Astrocyte (in vitro differentiated cells and primary cell): ENCODE results near the gene ABHD16B. TPM values are rescaled to one million over a fixed set of nuclear protein-coding genes. Genes with fewer than 3 reads are reported as not detected.

Experiments
- DNase-seq: peaks from one replicate; pipeline ENCODE4 v3.0.0-alpha.2; 2010; ENCODE audit warnings: low read depth
- FAIRE-seq: peaks from 2 replicates; lab custom pipeline; 2011; peaks lifted over from hg19 to GRCh38; lab: Jason Lieb, UNC
- H2AFZ ChIP-seq: 2 replicates; pipeline ENCODE4 v1.6.0; 2012; ENCODE audit warnings: low read depth, low read length, inconsistent platforms
- H3K27ac ChIP-seq: 2 replicates; pipeline ENCODE4 v1.5.1; 2011; ENCODE audit warnings: low read depth, low read length, inconsistent platforms
- H3K27me3 ChIP-seq: 2 replicates; pipeline ENCODE4 v1.6.0; 2011; ENCODE audit warnings: low read length, inconsistent platforms; ENCODE audit not compliant: insufficient read depth
- H3K36me3 ChIP-seq: 2 replicates; pipeline ENCODE4 v1.5.1; 2011; ENCODE audit warnings: low read length, inconsistent platforms; ENCODE audit not compliant: insufficient read depth
- H3K4me1 ChIP-seq: 2 replicates; pipeline ENCODE4 v1.5.1; 2011; ENCODE audit warnings: low read length, inconsistent platforms; ENCODE audit not compliant: insufficient read depth
- H3K4me2 ChIP-seq: 2 replicates; pipeline ENCODE4 v1.6.0; 2012; ENCODE audit warnings: low read length, inconsistent platforms
- H3K4me3 ChIP-seq: 2 replicates; pipeline ENCODE4 v1.5.1; 2011; ENCODE audit warnings: low read depth, mild to moderate bottlenecking, low read length, inconsistent platforms; ENCODE audit not compliant: insufficient read depth
- H3K79me2 ChIP-seq: 2 replicates; pipeline ENCODE4 v1.6.0; 2012; ENCODE audit warnings: mild to moderate bottlenecking, low read length, inconsistent platforms; ENCODE audit not compliant: insufficient read depth
- H3K9ac ChIP-seq: 2 replicates; pipeline ENCODE4 v1.6.0; 2012; ENCODE audit warnings: mild to moderate bottlenecking, low read length, inconsistent platforms
- H3K9me3 ChIP-seq: 2 replicates; pipeline ENCODE4 v1.5.1; 2012; ENCODE audit warnings: low read depth, mild to moderate bottlenecking, low read length, inconsistent platforms; ENCODE audit not compliant: insufficient read depth
- H4K20me1 ChIP-seq: 2 replicates; pipeline ENCODE4 v1.6.0; 2012; ENCODE audit warnings: low read length, inconsistent platforms; ENCODE audit not compliant: insufficient read depth
- H3K27ac Mint-ChIP-seq: one replicate; pipeline ENCODE4 v1.8.0; 2021; ENCODE audit warnings: mild to moderate bottlenecking, mixed read lengths; ENCODE audit not compliant: unreplicated experiment
- H3K27me3 Mint-ChIP-seq: one replicate; pipeline ENCODE4 v1.8.0; 2021; ENCODE audit warnings: low read depth, mixed read lengths; ENCODE audit not compliant: unreplicated experiment
- H3K36me3 Mint-ChIP-seq: one replicate; pipeline ENCODE4 v1.8.0; 2021; ENCODE audit warnings: low read depth, mixed read lengths; ENCODE audit not compliant: unreplicated experiment
- H3K4me1 Mint-ChIP-seq: one replicate; pipeline ENCODE4 v1.8.0; 2021; ENCODE audit warnings: low read depth, mixed read lengths; ENCODE audit not compliant: unreplicated experiment
- H3K4me3 Mint-ChIP-seq: one replicate; pipeline ENCODE4 v1.8.0; 2021; ENCODE audit warnings: mild to moderate bottlenecking, moderate library complexity, mixed read lengths; ENCODE audit not compliant: unreplicated experiment
- H3K9me3 Mint-ChIP-seq: one replicate; pipeline ENCODE4 v1.8.0; 2021; ENCODE audit warnings: mild to moderate bottlenecking, mixed read lengths; ENCODE audit not compliant: unreplicated experiment
- EZH2 ChIP-seq: IDR thresholded peaks from 2 replicates; pipeline ENCODE4 v1.6.1; 2012; ENCODE audit warnings: mild to moderate bottlenecking, low read length, inconsistent platforms; ENCODE audit not compliant: insufficient read depth
- total RNA-seq: library from RNA; stranded (reverse); gene quantifications from 2 replicates; pipeline ENCODE4 v1.2.1, GENCODE V29; 2021
- TF ChIP-seq, protein P1 (sequence below): IDR thresholded peaks from 2 replicates; pipeline ENCODE4 v1.5.1; 2011; ENCODE audit warnings: low read depth, mild to moderate bottlenecking, inconsistent platforms, low read length, moderate library complexity; ENCODE audit not compliant: insufficient read depth

The ABHD16B gene
- total RNA-seq, 1 donor from 2014 or later, result not detected

DNA sequence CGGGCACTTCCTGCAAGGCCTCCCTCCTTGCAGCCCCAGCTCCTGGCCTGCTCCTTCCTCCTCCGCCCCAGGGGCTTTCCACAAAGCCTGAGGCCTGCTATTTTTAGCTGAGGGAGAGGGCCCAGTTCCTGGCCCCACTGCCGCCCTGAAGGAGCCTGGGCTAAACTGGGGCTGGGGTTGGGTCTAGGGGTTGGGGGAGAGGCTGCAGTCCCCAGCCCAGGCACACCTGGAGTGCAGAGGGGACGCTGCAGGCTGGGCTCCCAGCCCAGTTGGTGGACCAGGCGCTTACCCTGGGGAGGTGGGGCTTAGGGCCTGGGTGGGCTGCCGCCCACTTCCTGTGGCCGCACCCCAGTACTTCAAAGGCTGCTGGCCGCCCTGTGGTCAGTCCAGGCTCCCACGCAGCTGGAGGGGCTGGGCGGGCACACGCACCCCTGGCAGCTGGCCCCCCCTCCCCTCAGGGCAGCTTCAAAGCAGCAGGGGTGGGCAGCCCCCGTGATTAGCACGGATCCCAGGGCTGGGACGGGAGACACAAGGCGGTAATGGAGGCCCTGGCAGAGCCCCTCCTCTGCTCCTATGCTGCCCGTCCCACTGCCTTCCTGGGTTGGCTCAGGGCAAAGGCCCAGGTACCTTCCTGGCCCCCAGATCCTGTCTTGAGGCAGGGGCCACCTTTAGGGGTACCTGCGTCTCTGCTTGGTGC is 7.1 kb upstream of the ABHD16B start:
- TF ChIP-seq EZH2, result no peak
- TF ChIP-seq, protein P1, sequence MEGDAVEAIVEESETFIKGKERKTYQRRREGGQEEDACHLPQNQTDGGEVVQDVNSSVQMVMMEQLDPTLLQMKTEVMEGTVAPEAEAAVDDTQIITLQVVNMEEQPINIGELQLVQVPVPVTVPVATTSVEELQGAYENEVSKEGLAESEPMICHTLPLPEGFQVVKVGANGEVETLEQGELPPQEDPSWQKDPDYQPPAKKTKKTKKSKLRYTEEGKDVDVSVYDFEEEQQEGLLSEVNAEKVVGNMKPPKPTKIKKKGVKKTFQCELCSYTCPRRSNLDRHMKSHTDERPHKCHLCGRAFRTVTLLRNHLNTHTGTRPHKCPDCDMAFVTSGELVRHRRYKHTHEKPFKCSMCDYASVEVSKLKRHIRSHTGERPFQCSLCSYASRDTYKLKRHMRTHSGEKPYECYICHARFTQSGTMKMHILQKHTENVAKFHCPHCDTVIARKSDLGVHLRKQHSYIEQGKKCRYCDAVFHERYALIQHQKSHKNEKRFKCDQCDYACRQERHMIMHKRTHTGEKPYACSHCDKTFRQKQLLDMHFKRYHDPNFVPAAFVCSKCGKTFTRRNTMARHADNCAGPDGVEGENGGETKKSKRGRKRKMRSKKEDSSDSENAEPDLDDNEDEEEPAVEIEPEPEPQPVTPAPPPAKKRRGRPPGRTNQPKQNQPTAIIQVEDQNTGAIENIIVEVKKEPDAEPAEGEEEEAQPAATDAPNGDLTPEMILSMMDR, result no peak
- Histone ChIP-seq H3K9ac (peak overlapping the region; percentile 14), H3K27me3 (peaks cover 4% of the 10 kb centered on the region), H3K9me3 (no peaks in the 10 kb centered on the region), H2AFZ (peak overlapping the region; percentile 47), H3K4me2 (peak overlapping the region; percentile 67), H4K20me1 (no peaks in the 10 kb centered on the region), H3K79me2 (no peaks in the 10 kb centered on the region), H3K4me1 (peaks cover 32% of the 10 kb centered on the region), H3K4me3 (no peak overlapping the region), H3K36me3 (no peaks in the 10 kb centered on the region), H3K27ac (no peak overlapping the region)
- peaks cover 6% of the 10 kb centered on the region for H3K4me1 Mint-ChIP-seq
- H3K9me3 Mint-ChIP-seq, result no peaks in the 10 kb centered on the region
- no peak overlapping the region for H3K4me3 Mint-ChIP-seq
- H3K27me3 Mint-ChIP-seq, result no peaks in the 10 kb centered on the region
- no peak for DNase-seq
- H3K36me3 Mint-ChIP-seq, result no peaks in the 10 kb centered on the region
- no peak for FAIRE-seq
- H3K27ac Mint-ChIP-seq, result no peak overlapping the region

- no peak for FAIRE-seq
- Mint-ChIP-seq H3K4me3 (no peak overlapping the region), H3K27me3 (no peaks in the 10 kb centered on the region), H3K4me1 (peaks cover 6% of the 10 kb centered on the region), H3K9me3 (no peaks in the 10 kb centered on the region), H3K27ac (no peak overlapping the region), H3K36me3 (peaks cover 2% of the 10 kb centered on the region)
- peak overlapping the region; percentile 10 for H3K4me3 ChIP-seq
- peaks cover 32% of the 10 kb centered on the region for H3K4me1 ChIP-seq
- no peak for DNase-seq
- TF ChIP-seq EZH2, result no peak
- TF ChIP-seq, protein P1, result no peak
- H2AFZ ChIP-seq, result peak overlapping the region; percentile 47
- no peaks in the 10 kb centered on the region for H3K36me3 ChIP-seq
- no peaks in the 10 kb centered on the region for H4K20me1 ChIP-seq
- peak overlapping the region; percentile 67 for H3K4me2 ChIP-seq
- no peaks in the 10 kb centered on the region for H3K79me2 ChIP-seq
- H3K27ac ChIP-seq, result no peak overlapping the region
- H3K9ac ChIP-seq, result peak overlapping the region; percentile 14
- H3K27me3 ChIP-seq, result peaks cover 4% of the 10 kb centered on the region
- no peaks in the 10 kb centered on the region for H3K9me3 ChIP-seq
Observed at GRCh38 chr20:63854766-63855362, 6.4 kb upstream of the ABHD16B start.
